Stimulated activated effector memory CD8-positive, alpha-beta T cell treated with anti-CD3 and anti-CD28 coated beads, Interleukin-12 subunit alpha, Interleukin-12 subunit beta, amount 100 ng/mL, for 72 hours (primary cell): ENCODE results near the gene PTOV1.

ENCODE experiments used
- ATAC-seq: fragments of 150-1000 bp; cut with Tn5 transposase; 2 replicates; pipeline ENCODE4 v1.10.0; 2021
- DNase-seq, 2 donors: peaks; one replicate each; pipeline ENCODE4 v3.0.0; 2021 to 2022; ENCODE audit warnings: low spot score in 2 of 2
- H3K27ac Mint-ChIP-seq: one replicate; pipeline ENCODE4 v1.8.0; 2022; ENCODE audit warnings: mild to moderate bottlenecking, mixed read lengths
- H3K36me3 Mint-ChIP-seq: one replicate; pipeline ENCODE4 v1.8.0; 2022; ENCODE audit warnings: mild to moderate bottlenecking, mixed read lengths
- H3K4me1 Mint-ChIP-seq: one replicate; pipeline ENCODE4 v1.8.0; 2022; ENCODE audit warnings: mixed read lengths
- H3K4me3 Mint-ChIP-seq: one replicate; pipeline ENCODE4 v1.8.0; 2022; ENCODE audit warnings: mild to moderate bottlenecking, mixed read lengths
- H3K9me3 Mint-ChIP-seq: one replicate; pipeline ENCODE4 v1.8.0; 2022; ENCODE audit warnings: mixed read lengths

Gene PTOV1

GRCh38 chr19:49847731-49848696 is 2.9 kb upstream of the PTOV1 start:
- no peak overlapping the region for H3K27ac Mint-ChIP-seq
- peak in 1 of 2 donors; percentile 57 for DNase-seq
- peaks cover 3% of the 10 kb centered on the region for H3K9me3 Mint-ChIP-seq
- H3K4me1 Mint-ChIP-seq: peaks cover 37% of the 10 kb centered on the region
- peak overlapping the region; percentile 11 for H3K4me3 Mint-ChIP-seq
- ATAC-seq: no peak
- peaks cover 12% of the 10 kb centered on the region for H3K36me3 Mint-ChIP-seq

DNA sequence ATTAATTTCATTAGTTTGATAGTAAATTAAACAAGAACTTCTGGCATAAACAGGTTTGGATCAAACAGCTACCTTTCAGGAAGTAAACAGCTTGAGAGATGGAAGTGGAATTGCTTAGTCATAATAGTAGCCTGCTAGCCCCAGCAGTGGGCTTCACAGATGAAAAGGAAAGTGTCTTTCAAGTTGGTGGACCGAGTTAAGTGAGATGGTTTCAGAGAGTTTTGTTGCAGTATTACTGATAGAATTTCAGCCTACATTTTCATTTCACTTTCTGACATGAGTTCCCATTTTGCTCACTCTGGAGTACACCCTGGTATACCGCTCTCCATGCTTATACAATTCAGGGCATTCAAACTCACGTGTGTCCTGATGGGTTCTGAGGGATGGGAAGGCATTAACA is 2.0 kb upstream of the PTOV1 start:
- ATAC-seq (no peak), DNase-seq (no peak)
- peaks cover 3% of the 10 kb centered on the region for H3K9me3 Mint-ChIP-seq
- H3K27ac Mint-ChIP-seq: peak overlapping the region; percentile 36
- peak overlapping the region; percentile 81 for H3K4me3 Mint-ChIP-seq
- peaks cover 16% of the 10 kb centered on the region for H3K36me3 Mint-ChIP-seq
- peaks cover 37% of the 10 kb centered on the region for H3K4me1 Mint-ChIP-seq

DNA sequence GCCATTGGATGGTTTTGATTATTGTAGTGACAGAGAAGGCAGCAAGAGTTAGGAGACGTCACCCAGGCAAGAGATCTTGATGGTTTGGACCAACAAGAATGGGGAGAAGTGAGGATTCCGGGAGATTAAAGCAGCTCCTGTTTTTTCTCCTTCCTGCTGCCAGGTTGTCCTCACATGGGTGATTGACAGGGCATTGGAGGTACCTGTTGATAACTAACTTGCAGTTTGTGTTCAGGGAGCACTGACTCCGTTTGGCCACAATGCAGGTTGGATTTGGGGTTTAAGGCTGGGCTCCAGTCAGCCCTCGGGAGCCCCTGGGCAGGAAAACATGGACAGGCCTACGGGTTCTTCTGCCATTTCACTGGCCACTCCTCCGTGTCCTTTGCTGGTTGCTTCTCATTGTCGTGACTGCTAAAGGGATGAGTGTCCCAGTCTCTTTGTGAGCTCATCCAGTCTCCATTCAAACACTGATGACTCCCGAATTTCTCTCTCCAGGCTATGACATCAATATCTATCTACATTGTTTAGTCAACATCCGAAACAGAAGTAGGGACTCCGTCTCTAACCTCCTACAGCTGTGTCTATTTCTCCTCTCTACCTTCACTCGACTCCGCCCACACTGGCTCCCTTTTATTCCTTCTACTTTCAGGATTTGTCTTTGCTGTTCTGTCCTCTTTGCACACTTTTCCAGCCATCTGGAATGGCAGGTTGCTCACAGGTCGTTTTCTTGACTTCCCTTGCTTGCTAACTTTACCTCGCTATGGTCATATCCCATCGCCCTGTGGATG is 1.3 kb upstream of the PTOV1 start:
- Mint-ChIP-seq H3K4me3 (peak overlapping the region; percentile 81), H3K4me1 (peaks cover 37% of the 10 kb centered on the region), H3K27ac (peak overlapping the region; percentile 94), H3K9me3 (peaks cover 3% of the 10 kb centered on the region), H3K36me3 (peaks cover 23% of the 10 kb centered on the region)
- DNase-seq: no peak
- ATAC-seq: no peak

DNA sequence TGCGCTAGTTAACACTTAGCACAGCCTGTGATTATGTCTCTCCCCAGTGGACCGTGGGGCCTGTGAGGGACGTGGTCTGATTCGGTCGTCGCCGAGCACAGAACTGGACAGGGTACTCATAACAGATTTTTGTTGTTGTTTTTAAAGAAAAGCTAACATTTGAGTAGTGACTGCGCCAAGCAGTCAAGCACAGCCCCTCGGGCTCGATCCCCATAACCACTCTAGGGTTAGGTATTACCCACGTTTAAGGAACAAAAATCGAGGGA is 805 bp upstream of the PTOV1 start:
- Mint-ChIP-seq H3K27ac (peak overlapping the region; percentile 94), H3K9me3 (peaks cover 3% of the 10 kb centered on the region), H3K4me1 (peaks cover 40% of the 10 kb centered on the region), H3K36me3 (peaks cover 28% of the 10 kb centered on the region), H3K4me3 (peak overlapping the region; percentile 81)
- DNase-seq: no peak
- no peak for ATAC-seq

DNA sequence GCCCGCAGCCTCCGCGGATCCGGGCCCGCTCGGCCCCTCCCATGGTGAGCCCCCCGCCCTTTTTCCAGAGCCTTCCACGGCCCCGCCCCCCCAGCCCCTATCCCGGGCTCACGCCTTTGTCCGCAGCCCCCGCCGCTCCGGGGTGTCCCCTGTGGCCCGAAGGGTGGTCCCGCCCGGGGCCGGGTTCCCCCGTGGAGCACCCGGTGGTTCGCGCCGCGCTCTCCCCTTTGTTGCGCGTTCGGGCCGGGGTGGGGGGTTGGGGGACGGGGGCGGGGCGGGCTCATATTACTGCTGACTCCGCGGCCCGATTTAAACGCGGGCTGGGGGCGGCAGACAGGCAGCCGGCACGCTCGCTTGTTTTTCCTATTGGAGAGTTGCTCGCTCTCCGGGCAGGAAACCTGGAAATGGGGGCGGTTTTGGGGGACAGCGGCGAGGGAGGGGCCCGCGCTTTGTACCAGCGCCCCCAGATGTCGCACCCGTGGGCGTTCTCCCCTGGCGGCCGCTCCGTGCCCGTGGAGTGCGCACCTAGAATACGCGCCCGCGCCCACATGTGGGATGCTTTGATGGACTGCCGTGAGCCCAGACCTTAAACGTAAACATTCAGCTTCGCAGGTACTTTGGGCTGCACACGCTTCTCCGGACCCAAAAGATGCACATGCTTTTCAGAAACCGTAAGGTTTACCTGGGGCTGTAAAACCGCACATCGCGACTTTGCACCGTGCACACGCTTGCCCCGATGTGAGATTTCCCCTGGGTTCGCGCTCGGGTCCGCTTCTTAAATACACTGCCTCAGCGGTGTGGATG is 699 bp downstream of the PTOV1 start:
- Mint-ChIP-seq H3K36me3 (peaks cover 43% of the 10 kb centered on the region), H3K27ac (peak overlapping the region; percentile 66), H3K9me3 (peaks cover 3% of the 10 kb centered on the region), H3K4me1 (peaks cover 44% of the 10 kb centered on the region), H3K4me3 (peak overlapping the region; percentile 81)
- DNase-seq (peak in 1 of 2 donors; percentile 55), ATAC-seq (no peak)

DNA sequence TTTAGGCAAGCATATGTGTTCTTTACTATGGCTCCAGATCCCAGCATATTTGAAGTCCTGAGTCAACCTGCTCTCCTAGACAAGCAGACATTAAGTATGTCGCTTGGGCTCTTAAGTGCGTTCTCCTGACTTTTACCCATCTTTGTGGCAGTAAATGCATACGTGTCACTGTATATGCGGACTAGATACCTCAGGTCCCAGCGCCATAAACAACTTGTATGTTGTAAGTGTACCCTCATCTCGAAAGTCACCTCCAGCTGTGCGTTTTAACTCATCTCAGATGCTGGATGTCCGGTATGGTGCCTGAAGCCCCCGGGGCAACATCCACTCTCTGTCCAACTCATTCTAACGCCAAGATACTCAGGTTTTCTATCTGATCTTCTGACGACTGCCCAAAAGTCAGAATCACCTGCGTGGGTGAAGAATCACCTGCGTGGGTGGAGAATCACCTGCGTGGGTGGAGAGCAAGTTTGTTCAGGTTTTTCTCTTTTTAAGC is 1.7 kb downstream of the PTOV1 start:
- H3K27ac Mint-ChIP-seq: peak overlapping the region; percentile 66
- ATAC-seq (no peak), DNase-seq (peak in 1 of 2 donors; percentile 49)
- H3K9me3 Mint-ChIP-seq: peaks cover 3% of the 10 kb centered on the region
- H3K4me3 Mint-ChIP-seq: peak overlapping the region; percentile 81
- peaks cover 53% of the 10 kb centered on the region for H3K36me3 Mint-ChIP-seq
- H3K4me1 Mint-ChIP-seq: peaks cover 44% of the 10 kb centered on the region

- ATAC-seq: no peak
- Mint-ChIP-seq H3K4me1 (peaks cover 34% of the 10 kb centered on the region), H3K36me3 (peaks cover 66% of the 10 kb centered on the region), H3K27ac (peak overlapping the region; percentile 45), H3K4me3 (no peak overlapping the region), H3K9me3 (peaks cover 3% of the 10 kb centered on the region)
- DNase-seq: no peak
These were observed 3.0 kb downstream of the PTOV1 start for GRCh38 chr19:49853852-49854377.

GRCh38 chr19:49854378-49855263 is 3.7 kb downstream of the PTOV1 start:
- no peak for ATAC-seq
- Mint-ChIP-seq H3K4me1 (peaks cover 27% of the 10 kb centered on the region), H3K9me3 (no peaks in the 10 kb centered on the region), H3K36me3 (peaks cover 73% of the 10 kb centered on the region), H3K4me3 (no peak overlapping the region), H3K27ac (peak overlapping the region; percentile 89)
- peak in 1 of 2 donors; percentile 50 for DNase-seq

- no peak for ATAC-seq
- Mint-ChIP-seq H3K4me3 (no peak overlapping the region), H3K36me3 (peaks cover 79% of the 10 kb centered on the region), H3K27ac (peak overlapping the region; percentile 89), H3K9me3 (no peaks in the 10 kb centered on the region), H3K4me1 (peaks cover 21% of the 10 kb centered on the region)
- DNase-seq: no peak
These were observed 4.3 kb downstream of the PTOV1 start for GRCh38 chr19:49855277-49855675.

DNA sequence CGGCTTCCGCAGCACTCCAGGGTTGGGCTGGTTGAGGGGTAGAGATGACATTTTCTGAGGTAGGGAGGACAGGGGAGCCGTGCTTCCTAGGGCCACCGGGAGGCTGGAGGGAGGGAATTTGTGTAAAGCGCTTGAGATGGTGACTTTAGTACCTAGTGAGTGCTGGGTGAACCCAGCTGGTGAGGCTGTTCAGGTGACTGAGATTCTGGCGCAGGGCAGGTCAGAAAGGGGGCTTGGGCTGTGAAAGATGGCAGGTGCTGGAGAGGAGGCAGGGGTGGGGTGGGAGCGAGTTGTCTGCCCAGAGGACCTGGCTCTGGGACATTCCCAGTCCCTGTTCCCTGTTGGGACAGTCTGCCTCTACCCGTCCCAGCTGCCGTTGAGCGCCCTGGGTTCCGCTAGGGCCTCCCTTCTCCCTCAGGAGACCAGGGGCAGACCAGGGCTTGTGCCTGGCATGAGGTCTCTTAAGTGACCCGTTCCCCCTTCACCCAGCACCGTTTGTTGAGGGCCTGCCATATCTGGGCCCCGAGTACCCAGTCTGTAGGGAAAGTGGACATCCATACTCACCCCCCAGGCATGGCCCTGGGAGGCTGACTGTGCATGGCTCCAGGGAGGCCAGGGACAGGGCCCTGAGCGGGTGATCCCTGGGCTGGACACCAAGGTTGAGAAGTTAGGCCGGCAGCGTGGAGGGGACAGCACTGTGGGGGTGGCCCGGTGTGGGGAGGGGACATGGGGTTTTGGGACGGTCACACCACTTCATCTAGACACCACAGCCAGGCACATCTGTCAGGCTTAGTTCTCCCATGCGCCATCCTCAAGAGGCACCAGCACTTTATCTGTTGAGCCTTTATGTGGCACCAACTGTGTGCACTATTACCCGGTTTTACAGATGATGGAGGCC is 5.0 kb downstream of the PTOV1 start:
- H3K27ac Mint-ChIP-seq: peak overlapping the region; percentile 89
- no peak overlapping the region for H3K4me3 Mint-ChIP-seq

GRCh38 chr19:49856574-49857021 is 5.6 kb downstream of the PTOV1 start:
- Mint-ChIP-seq H3K36me3 (peaks cover 93% of the 10 kb centered on the region), H3K4me1 (peaks cover 19% of the 10 kb centered on the region), H3K4me3 (no peak overlapping the region), H3K27ac (peak overlapping the region; percentile 89), H3K9me3 (no peaks in the 10 kb centered on the region)
- ATAC-seq (no peak), DNase-seq (no peak)

More for the DNA sequence above, 5.0 kb downstream of the PTOV1 start:
- ATAC-seq (no peak), DNase-seq (peak in 1 of 2 donors; percentile 50)
- peaks cover 86% of the 10 kb centered on the region for H3K36me3 Mint-ChIP-seq
- peaks cover 19% of the 10 kb centered on the region for H3K4me1 Mint-ChIP-seq
- H3K9me3 Mint-ChIP-seq: no peaks in the 10 kb centered on the region

DNA sequence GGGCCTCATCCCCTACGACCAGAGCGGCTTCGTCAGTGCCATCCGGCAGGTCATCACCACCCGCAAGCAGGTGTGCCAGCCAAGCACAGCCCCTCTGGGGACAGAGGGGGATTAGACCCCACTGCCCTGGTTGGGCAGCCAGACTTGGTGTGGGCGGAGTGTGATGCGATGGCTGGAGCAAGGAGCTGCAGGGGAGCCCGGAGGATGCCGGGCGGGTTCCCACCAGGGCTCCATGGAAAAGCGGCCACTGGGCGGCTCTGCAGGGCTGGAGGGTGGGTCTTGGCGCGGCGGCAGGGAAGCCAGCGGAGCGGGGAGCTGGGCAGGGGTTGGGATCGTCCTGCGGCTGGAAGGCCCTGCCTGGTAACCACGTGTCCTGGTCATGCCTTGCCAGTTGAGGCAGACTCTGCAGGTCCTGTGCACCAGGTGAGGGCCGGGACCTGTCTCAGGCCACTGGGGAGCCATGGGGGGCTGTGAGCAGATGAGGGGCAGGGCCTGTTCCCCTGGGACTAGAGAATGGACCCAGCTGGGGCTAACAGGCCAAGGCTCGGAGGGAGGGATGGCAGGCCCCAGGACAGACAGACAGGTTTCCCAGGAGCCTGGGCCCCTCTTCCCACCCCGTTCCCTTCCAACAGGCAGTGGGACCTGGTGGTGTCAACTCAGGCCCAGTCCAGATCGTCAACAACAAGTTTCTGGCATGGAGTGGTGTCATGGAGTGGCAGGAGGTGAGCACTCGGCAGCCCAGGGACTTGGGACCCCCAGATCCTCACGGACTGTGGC is 6.3 kb downstream of the PTOV1 start:
- H3K27ac Mint-ChIP-seq: peak overlapping the region; percentile 89
- DNase-seq (no peak), ATAC-seq (no peak)
- no peaks in the 10 kb centered on the region for H3K9me3 Mint-ChIP-seq
- no peak overlapping the region for H3K4me3 Mint-ChIP-seq
- peaks cover 15% of the 10 kb centered on the region for H3K4me1 Mint-ChIP-seq
- peaks cover 94% of the 10 kb centered on the region for H3K36me3 Mint-ChIP-seq

DNA sequence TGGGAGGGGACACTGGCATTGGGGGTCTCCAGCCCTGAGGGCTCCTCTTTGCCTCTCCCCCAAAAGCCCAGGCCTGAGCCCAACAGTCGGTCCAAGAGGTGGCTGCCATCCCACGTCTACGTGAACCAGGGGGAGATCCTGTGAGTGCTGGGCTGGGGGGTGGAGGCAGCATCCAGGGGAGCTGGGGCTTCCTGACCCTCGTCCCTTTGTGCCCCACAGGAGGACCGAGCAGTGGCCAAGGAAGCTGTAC is 6.8 kb downstream of the PTOV1 start:
- DNase-seq (no peak), ATAC-seq (no peak)
- H3K9me3 Mint-ChIP-seq: no peaks in the 10 kb centered on the region
- H3K4me3 Mint-ChIP-seq: no peak overlapping the region
- H3K27ac Mint-ChIP-seq: peak overlapping the region; percentile 61
- peaks cover 93% of the 10 kb centered on the region for H3K36me3 Mint-ChIP-seq
- peaks cover 10% of the 10 kb centered on the region for H3K4me1 Mint-ChIP-seq
